Vagina (tissue), 2 donors: Measurements from ENCODE around the gene PIGK.

Experiments
- CTCF ChIP-seq, 3 experiments: fragments of 450-650 bp in 2 of 3; fragments of 200-600 bp in 1 of 3; sonication (generic) in 1 of 3; IDR thresholded peaks; one replicate each; pipeline ENCODE4 v1.5.1; 2017 to 2019; ENCODE audit warnings: antibody characterized with exemption in 3 of 3, mild to moderate bottlenecking in 2 of 3, moderate library complexity in 2 of 3
- POLR2A ChIP-seq, 2 donors: fragments of 450-650 bp; IDR thresholded peaks; one replicate each; pipeline ENCODE4 v1.6.1; 2017; ENCODE audit warnings: antibody characterized with exemption in 2 of 2, mild to moderate bottlenecking in 2 of 2, moderate library complexity in 2 of 2

DNA sequence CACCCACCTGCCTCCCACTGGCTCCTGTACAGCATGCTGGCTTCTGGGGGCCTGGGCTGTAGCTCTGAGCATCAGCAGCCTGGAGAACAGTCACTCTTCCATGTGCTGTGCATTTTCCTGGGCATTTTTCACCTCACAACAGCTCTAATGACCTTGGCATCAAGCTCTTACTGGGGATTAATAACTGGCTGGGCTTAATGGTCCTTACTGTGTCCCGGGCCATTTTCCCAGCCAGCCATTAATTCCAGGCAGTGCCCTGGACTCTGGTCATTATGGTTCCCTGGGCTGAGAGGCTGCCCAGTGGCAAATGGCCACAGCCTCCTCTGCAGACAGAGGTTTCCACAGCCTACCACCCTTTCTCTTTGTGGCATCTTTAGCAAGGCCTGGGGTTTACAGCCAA lies 180.1 kb downstream of the PIGK start:
- TF ChIP-seq CTCF (IDR thresholded peaks at IDR 0.05) (no peak), POLR2A (IDR thresholded peaks at IDR 0.05) (no peak)
